Measurements from ENCODE around the gene FAM210B.

DNA sequence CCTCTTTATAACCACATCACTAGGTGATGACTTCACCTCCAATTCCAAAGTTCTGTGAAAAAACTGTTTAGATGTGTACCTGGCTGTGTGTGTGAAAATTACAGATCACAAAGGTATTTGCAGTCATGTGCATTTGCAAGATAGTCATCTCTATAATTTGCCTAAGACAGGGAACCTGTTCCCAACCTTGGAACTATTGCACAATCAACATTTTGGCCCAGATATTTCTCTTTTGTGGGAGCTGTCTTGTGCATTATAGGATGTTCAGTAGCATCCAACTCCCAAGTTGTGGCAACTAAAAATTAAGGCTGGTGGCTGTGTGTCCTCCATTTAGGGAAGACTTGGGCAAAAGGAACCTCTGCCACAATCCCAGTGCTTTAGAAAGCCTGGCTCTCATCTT lies 34.0 kb upstream of the FAM210B start:
- TF ChIP-seq GATA3 (IDR thresholded peaks at IDR 0.05; ENCODE audit: low read depth, low read length), result no peak
- no peak for TF ChIP-seq GATA2 (IDR thresholded peaks at IDR 0.05; ENCODE audit: low read depth, low read length)

Data from SH-SY5Y (cell line).